HepG2 (cell line): Measurements from ENCODE around the gene ENO1. TPM values are rescaled to one million over a fixed set of nuclear protein-coding genes. Genes with fewer than 3 reads are reported as not detected.

Experiments
- ATAC-seq: fragments of 200-7000 bp; cut with Tn5 transposase; 3 replicates; pipeline ENCODE4 v1.9.1; 2020; ENCODE audit warnings: mild to moderate bottlenecking, moderate library complexity
- BruUV-seq: library from RNA; stranded (reverse); fragments of 400-500 nt; replicated peaks from 2 replicates; lab custom pipeline; 2021; lab: Mats Ljungman, UMichigan
- CTCF ChIA-PET: fragments of 300-600 bp; formaldehyde crosslinking; extraction: SDS; loops from one replicate; lab custom pipeline; 2021; ENCODE audit warnings: low total read pairs, inconsistent platforms, low intra/inter-chr PET ratio; lab: Yijun Ruan, JAX
- POLR2A ChIA-PET: fragments of 350-600 bp; sonication (Branson Sonifier 250); formaldehyde crosslinking; loops from one replicate; lab custom pipeline; 2020; ENCODE audit warnings: antibody characterized with exemption, inconsistent platforms; lab: Yijun Ruan, JAX
- DNase-seq: peaks from one replicate; pipeline ENCODE4 v3.0.0-alpha.2; 2015; ENCODE audit warnings: low spot score
- FAIRE-seq: peaks from 3 replicates; lab custom pipeline; 2011; peaks lifted over from hg19 to GRCh38; lab: Jason Lieb, UNC
- H2AFZ ChIP-seq: one replicate; pipeline ENCODE4 v1.6.1; 2011; ENCODE audit warnings: low read length, inconsistent platforms
- H3K27ac ChIP-seq: fragments of 300-600 bp; 3 replicates; pipeline ENCODE4 v1.8.0; 2011; ENCODE audit warnings: mixed run types, mild to moderate bottlenecking, mixed read lengths, low read length, inconsistent platforms; ENCODE audit not compliant: insufficient read depth; ENCODE audit errors: extremely low read length
- H3K27me3 ChIP-seq, 2 experiments: fragments of 200-600 bp in 1 of 2; 2 replicates in 1 of 2; 3 replicates in 1 of 2; pipeline versions ENCODE4 v1.6.0 to v1.8.0; 2011; ENCODE audit warnings: low read length in 2 of 2, mild to moderate bottlenecking in 2 of 2, moderate library complexity in 2 of 2, inconsistent platforms in 1 of 2; ENCODE audit not compliant: insufficient read depth in 2 of 2, control insufficient read depth in 1 of 2
- H3K36me3 ChIP-seq, 2 experiments: fragments of 200-600 bp in 1 of 2; replicated peaks in 1 of 2; 2 replicates in 1 of 2; 3 replicates in 1 of 2; pipeline versions ENCODE4 v1.5.1 to v1.8.0; 2011; ENCODE audit warnings: low read length in 2 of 2, inconsistent platforms in 1 of 2; ENCODE audit not compliant: insufficient read depth in 2 of 2, control insufficient read depth in 1 of 2
- H3K4me1 ChIP-seq: 2 replicates; pipeline ENCODE4 v1.5.1; 2012; ENCODE audit warnings: low read length, inconsistent platforms; ENCODE audit not compliant: insufficient read depth
- H3K4me2 ChIP-seq: 2 replicates; pipeline ENCODE4 v1.6.0; 2011; ENCODE audit warnings: low read depth, low read length, inconsistent platforms
- H3K4me3 ChIP-seq, 3 experiments: fragments of 200-600 bp in 1 of 3; sonication (generic), shearing (Covaris generic) in 1 of 3; replicated peaks in 1 of 3; 2 replicates each; pipeline ENCODE4 v1.5.1; 2011 to 2016; ENCODE audit warnings: low read length in 3 of 3, inconsistent platforms in 2 of 3, low read depth in 2 of 3, mild to moderate bottlenecking in 2 of 3, control low read depth in 1 of 3, mixed read lengths in 1 of 3; ENCODE audit not compliant: insufficient read depth in 1 of 3
- H3K79me2 ChIP-seq: one replicate; pipeline ENCODE4 v1.6.1; 2011; ENCODE audit warnings: low read length, inconsistent platforms; ENCODE audit not compliant: insufficient read depth
- H3K9ac ChIP-seq: 2 replicates; pipeline ENCODE4 v1.6.0; 2011; ENCODE audit warnings: mild to moderate bottlenecking, low read depth, low read length, inconsistent platforms; ENCODE audit not compliant: insufficient read depth
- H3K9me3 ChIP-seq: 2 replicates; pipeline ENCODE4 v1.5.1; 2012; ENCODE audit warnings: mild to moderate bottlenecking, low read length
- H4K20me1 ChIP-seq: 2 replicates; pipeline ENCODE4 v1.6.0; 2011; ENCODE audit warnings: inconsistent platforms, mild to moderate bottlenecking, low read length, moderate library complexity; ENCODE audit not compliant: insufficient read depth
- AFF4 ChIP-seq: sonication (generic); formaldehyde crosslinking; IDR thresholded peaks from 2 replicates; pipeline ENCODE4 v1.4.0; 2020; ENCODE audit warnings: missing genetic modification reagents
- AKAP8 ChIP-seq: sonication (generic); formaldehyde crosslinking; IDR thresholded peaks from 2 replicates; pipeline ENCODE4 v1.5.1; 2020; ENCODE audit warnings: mild to moderate bottlenecking, missing genetic modification reagents
- IRX3 ChIP-seq: sonication (generic); formaldehyde crosslinking; IDR thresholded peaks from 2 replicates; pipeline ENCODE4 v1.8.1; 2023; ENCODE audit warnings: mild to moderate bottlenecking, low read depth, missing genetic modification reagents, borderline replicate concordance
- POLR2A ChIP-seq, 2 experiments: IDR thresholded peaks; 2 replicates each; pipeline ENCODE4 v1.6.1; 2011; ENCODE audit warnings: low read depth in 2 of 2, low read length in 2 of 2, mild to moderate bottlenecking in 1 of 2, moderate library complexity in 1 of 2; ENCODE audit not compliant: insufficient read depth in 1 of 2
- POLR2G ChIP-seq: fragments of 200-400 bp; formaldehyde crosslinking; IDR thresholded peaks from 2 replicates; pipeline ENCODE4 v1.6.1; 2018; ENCODE audit warnings: mild to moderate bottlenecking, low read depth, low read length, moderate library complexity
- RBFOX2 ChIP-seq: fragments of 200-400 bp; formaldehyde crosslinking; IDR thresholded peaks from 2 replicates; pipeline ENCODE4 v1.6.1; 2017; ENCODE audit warnings: low read depth, mild to moderate bottlenecking, low read length
- RBM22 ChIP-seq: fragments of 200-400 bp; formaldehyde crosslinking; optimal IDR thresholded peaks from 2 replicates; pipeline ENCODE3; 2017; ENCODE audit warnings: mild to moderate bottlenecking, low read length, moderate library complexity
- SOX6 ChIP-seq, 2 experiments: fragments of 450-650 bp in 1 of 2; sonication (generic) in 1 of 2; formaldehyde crosslinking in 1 of 2; IDR thresholded peaks; 2 replicates each; pipeline versions ENCODE4 v1.4.0 to v1.6.1; 2017 to 2020; ENCODE audit warnings: antibody characterized with exemption in 1 of 2, mild to moderate bottlenecking in 1 of 2, missing genetic modification reagents in 1 of 2
- ZNF441 ChIP-seq: sonication (generic); formaldehyde crosslinking; IDR thresholded peaks from 2 replicates; pipeline ENCODE4 v1.7.0; 2021; ENCODE audit warnings: missing genetic modification reagents, borderline replicate concordance
- ZNF687 ChIP-seq: sonication (generic); formaldehyde crosslinking; IDR thresholded peaks from 2 replicates; pipeline ENCODE4 v1.5.1; 2020; ENCODE audit warnings: mild to moderate bottlenecking, missing genetic modification reagents, moderate library complexity
- ZSCAN21 ChIP-seq: sonication (generic); formaldehyde crosslinking; IDR thresholded peaks from 2 replicates; pipeline ENCODE4 v1.8.0; 2022; ENCODE audit warnings: mild to moderate bottlenecking, missing genetic modification reagents, moderate library complexity, borderline replicate concordance
- ZSCAN5A ChIP-seq: sonication (generic); formaldehyde crosslinking; IDR thresholded peaks from 2 replicates; pipeline ENCODE4 v1.8.0; 2022; ENCODE audit warnings: mild to moderate bottlenecking, missing genetic modification reagents, borderline replicate concordance
- WGBS: methylation state at CpG from one replicate; pipeline ENCODE4 v1.1.6; 2017; ENCODE audit warnings: low lambda C conversion rate; 5-methylcytosine and 5-hydroxymethylcytosine counted together
- in situ Hi-C: cut with HindIII; loops from 2 replicates; pipeline ENCODE4 v1.10.0; 2017; ENCODE audit warnings: low pct_unique_long_range_greater_than_20kb; ENCODE audit not compliant: extremely low pct_ligation_motif_present
- intact Hi-C: fragments of 100-400 bp; cut with micrococcal nuclease; formaldehyde crosslinking; loops from one replicate; pipeline ENCODE4 v1.10.0; 2022; ENCODE audit not compliant: unreplicated experiment
- polyA plus RNA-seq, 8 experiments: library from polyadenylated mRNA; depleted of rRNA in 3 of 8; stranded (reverse) in 7 of 8; unstranded in 1 of 8; fragments of >200 nt; fragmentation: Illumina TruSeq in 4 of 8; extraction: Trizol in 4 of 8; gene quantifications; 2 replicates each; pipeline versions ENCODE4 v1.2.1 to v1.2.3, GENCODE V29; 2011 to 2016; ENCODE audit warnings: low read depth in 4 of 8, missing spikeins in 1 of 8, mixed read lengths in 1 of 8; ENCODE audit not compliant: insufficient read depth in 1 of 8
- total RNA-seq, 5 experiments: library from RNA; depleted of rRNA; stranded (reverse); fragments of >200 nt; fragmentation: Illumina TruSeq; extraction: Trizol; gene quantifications; 2 replicates each; pipeline ENCODE4 v1.2.3, GENCODE V29; 2016; ENCODE audit warnings: low read depth in 1 of 5

Gene ENO1
- total and polyA plus RNA-seq, 2 of the 13 experiments (the other 11 are each of a cell fraction or from before 2014, with no cell fraction given): 1,559 to 3,103 TPM

GRCh38 chr1:8864713-8865344, 13.7 kb downstream of the ENO1 start (continued):
- TF ChIP-seq ZSCAN5A (CRISPR knock-in tag) (no peak), SOX6 (IDR thresholded peaks at IDR 0.05) (no peak), SOX6 (CRISPR knock-in tag; IDR thresholded peaks at IDR 0.05) (peak; percentile 15; the same call in 1 of the 2 replicates), ZSCAN21 (CRISPR knock-in tag) (0 out of 2 replicates have a peak, but pooled peaks have one; percentile 42), ZNF441 (CRISPR knock-in tag) (0 out of 2 replicates have a peak, but pooled peaks have one; percentile 18)

- Histone ChIP-seq H2AFZ (no peak overlapping the region), H3K4me1 (peaks cover 95% of the 10 kb centered on the region), H3K79me2 (peaks cover 23% of the 10 kb centered on the region), H3K36me3 (peaks cover 53 to 80% of the 10 kb centered on the region in 2 experiments), H3K4me2 (no peak overlapping the region), H4K20me1 (peaks cover 92% of the 10 kb centered on the region), H3K4me3 (no peak overlapping the region), H3K9ac (no peak overlapping the region), H3K9me3 (no peaks in the 10 kb centered on the region), H3K27me3 (no peaks in the 10 kb centered on the region), H3K27ac (peak overlapping the region; percentile 33)
- CTCF ChIA-PET: no interaction called here
- in situ Hi-C loops: no loop called here
- no peak for ATAC-seq
- BruUV-seq: no TSS peak
- intact Hi-C loops: no loop called here
- POLR2A ChIA-PET: interaction anchor here (8.0 to 13.6 kb wide), 2 partner anchors 10 to 15 kb away, joined by 43 to 116 read pairs; partner anchors contain the start of gene ENO1
- DNase-seq: no peak
- no peak for FAIRE-seq
- WGBS: 95% methylated on average over 13 of the region's 13 CpGs
- peak; percentile 12 for TF ChIP-seq POLR2G
- TF ChIP-seq AFF4 (CRISPR knock-in tag): peak; percentile 17; the same call in 1 of the 2 replicates
- TF ChIP-seq RBFOX2: peak; percentile 19; the same call in 1 of the 2 replicates
- peak; percentile 20; the same call in 1 of the 2 replicates for TF ChIP-seq ZNF687 (CRISPR knock-in tag)
- peak; percentile 24; the same call in 1 of the 2 replicates for TF ChIP-seq AKAP8
- peak; percentile 89 for TF ChIP-seq RBM22
- peak in 1 of 2 experiments; percentile 67; a peak in 2 of 4 replicates for TF ChIP-seq POLR2A (IDR thresholded peaks at IDR 0.05; ENCODE audit: insufficient read depth in 1 of 2, low read depth in 2 of 2, low read length in 2 of 2)
- no peak for TF ChIP-seq IRX3 (CRISPR knock-in tag)
Observed at GRCh38 chr1:8863794-8864233, 14.7 kb downstream of the ENO1 start.
